ENCODE data around the gene GTPBP1.

The GTPBP1 gene

GRCh38 chr22:38777087-38777671, 71.4 kb downstream of the GTPBP1 start:
- no peak for TF ChIP-seq POLR2A (IDR thresholded peaks at IDR 0.05; ENCODE audit: low read depth, low read length)
- no peak for FAIRE-seq
- DNase-seq (ENCODE audit: insufficient read length, low spot score): no peak

DNA sequence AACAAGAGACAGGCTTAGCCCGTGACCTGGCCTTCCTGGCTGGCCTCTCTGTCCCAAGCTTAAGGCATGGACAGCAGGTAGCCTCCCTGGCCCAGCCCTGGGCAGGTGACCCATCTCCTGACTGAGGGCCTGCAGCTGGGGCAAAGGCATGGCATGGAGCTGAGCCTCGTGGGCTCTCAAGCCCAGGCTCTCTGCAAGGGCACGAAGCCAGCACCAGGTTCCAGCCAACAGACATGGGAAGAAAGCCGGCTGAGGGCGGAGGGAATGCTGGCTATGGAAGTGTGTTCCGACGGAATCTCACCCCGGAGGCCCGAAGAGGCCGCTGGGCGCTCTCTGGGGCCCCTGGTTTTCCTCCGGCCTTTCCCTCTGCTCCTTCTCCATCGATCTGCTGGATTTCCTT, 75.3 kb downstream of the GTPBP1 start:
- FAIRE-seq (no peak), DNase-seq (ENCODE audit: insufficient read length, low spot score) (no peak)
- TF ChIP-seq POLR2A (IDR thresholded peaks at IDR 0.05; ENCODE audit: low read depth, low read length): no peak

DNA sequence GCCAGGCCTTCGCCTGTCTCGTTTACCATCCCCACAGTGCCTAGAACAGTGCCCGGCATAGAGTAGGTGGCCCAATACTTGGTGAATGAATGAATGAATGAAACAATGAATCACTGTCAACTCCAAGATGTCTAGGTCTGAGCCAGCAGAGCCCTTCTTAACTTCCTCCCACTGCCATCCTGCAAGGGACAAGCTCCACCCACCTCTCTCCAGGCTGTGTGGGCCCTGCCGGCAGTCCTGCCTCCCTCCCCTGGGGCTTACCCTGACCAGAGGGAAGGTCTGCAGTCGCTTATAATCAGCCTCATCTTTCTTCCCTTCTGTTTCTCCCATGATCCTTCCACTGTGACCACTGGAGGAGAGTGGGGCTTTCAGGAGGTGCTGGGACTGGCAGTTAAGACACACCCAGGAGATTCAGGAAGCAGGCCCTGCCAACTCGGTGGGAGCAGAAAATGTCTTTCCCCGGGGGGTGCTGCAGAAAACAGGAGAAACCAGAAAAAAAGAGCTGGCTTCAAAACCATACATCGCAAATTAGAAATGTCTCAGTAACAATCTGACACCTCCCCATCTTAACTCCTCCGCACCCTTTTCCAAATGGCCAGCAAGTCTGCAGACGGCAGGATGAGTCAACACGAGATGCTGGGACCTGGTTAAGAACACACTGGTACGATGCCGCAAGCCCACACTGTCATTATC, 76.8 kb downstream of the GTPBP1 start:
- DNase-seq (ENCODE audit: insufficient read length, low spot score): peak; percentile 54
- no peak for TF ChIP-seq POLR2A (IDR thresholded peaks at IDR 0.05; ENCODE audit: low read depth, low read length)
- peak; percentile 77 for FAIRE-seq
